Measurements from ENCODE around the gene WDR11. TPM values are rescaled to one million over a fixed set of nuclear protein-coding genes. Genes with fewer than 3 reads are reported as not detected.
"Not testable (repeated sequence)": the region's sequence is repeated elsewhere in the genome, so short reads cannot be mapped to it uniquely, and the experiment has no call there.

WDR11 gene
- total RNA-seq, 1 donor from 2014 or later = 62.2 TPM

DNA sequence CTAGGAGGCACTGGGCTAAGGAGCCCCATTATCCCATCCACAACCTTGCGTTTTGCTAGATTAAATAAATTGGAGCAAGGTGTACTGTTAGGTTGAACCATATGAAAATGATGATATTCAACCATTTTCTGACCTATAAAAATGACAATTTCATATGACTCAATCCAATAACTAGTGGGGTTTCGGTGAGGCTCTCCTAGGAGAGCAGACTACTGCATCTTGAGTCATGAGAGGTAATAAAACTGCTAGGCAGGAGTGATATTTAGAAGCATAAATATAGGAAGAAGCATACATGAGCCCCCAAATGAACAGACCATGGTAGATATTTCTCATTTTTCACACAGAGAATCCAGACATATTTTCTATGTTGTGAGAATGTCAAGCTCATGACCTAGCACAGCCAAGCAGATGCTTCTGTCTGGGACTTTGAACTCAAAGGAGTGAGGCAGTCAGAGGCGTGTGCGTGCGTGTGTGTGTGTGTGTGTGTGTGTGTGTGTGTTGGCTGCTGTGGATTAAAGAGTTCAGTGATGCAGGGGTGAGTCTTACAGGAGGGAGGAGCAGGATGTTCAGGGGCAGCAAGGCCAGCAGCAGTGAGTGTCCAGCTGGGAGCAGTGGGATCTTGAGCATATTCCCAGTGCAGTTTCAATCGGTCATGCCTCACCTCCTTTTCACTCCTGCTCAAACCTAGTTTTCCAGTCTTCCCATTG is 17.8 kb upstream of the WDR11 start:
- ATAC-seq = no peak
- intact Hi-C loops (cut with DNase I) = no loop called here

DNA sequence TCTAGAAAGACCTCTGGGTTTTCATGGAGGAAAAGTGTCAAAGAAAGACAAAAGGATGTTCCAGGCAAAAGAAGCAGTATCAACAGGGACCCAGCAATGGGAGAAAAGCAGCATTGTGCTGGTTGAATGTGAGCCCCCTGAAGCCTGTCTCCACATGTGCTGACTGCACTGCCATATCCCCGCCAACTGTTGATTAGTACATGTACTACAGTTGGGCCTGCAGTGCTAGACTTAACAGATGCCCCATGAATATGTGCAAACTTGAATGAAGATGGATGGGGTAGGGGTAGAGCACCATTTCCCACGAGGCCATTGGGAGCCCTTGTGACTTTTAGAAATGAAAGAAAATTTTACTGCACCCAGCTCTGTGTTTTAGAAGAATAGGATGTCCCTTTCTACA is 15.6 kb upstream of the WDR11 start:
- ATAC-seq (no peak), DNase-seq (ENCODE audit: low spot score) (no peak)
- intact Hi-C loops (cut with DNase I) = no loop called here

More for the DNA sequence above, 17.8 kb upstream of the WDR11 start:
- DNase-seq (ENCODE audit: low spot score) = no peak

DNA sequence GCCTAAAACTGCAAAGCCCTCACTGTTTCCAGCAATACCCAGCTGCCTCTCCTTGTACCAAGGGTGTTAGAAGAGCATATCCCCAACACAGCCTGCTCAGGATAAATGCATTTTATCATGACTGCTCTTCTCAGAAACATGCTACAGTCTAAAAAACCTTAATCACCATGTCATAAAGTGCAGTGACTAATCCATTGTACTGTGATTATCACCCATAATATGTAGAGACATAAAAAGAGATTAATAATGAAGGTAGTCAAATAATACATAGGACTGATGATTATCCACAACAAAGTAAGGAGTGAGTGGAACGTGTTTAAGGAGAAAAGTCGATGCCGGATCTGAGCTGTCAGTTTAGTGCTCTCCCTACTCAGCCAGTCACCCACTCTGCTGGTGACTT is 12.2 kb upstream of the WDR11 start:
- DNase-seq (ENCODE audit: low spot score) (no peak), ATAC-seq (no peak)
- intact Hi-C loops (cut with DNase I) = no loop called here

DNA sequence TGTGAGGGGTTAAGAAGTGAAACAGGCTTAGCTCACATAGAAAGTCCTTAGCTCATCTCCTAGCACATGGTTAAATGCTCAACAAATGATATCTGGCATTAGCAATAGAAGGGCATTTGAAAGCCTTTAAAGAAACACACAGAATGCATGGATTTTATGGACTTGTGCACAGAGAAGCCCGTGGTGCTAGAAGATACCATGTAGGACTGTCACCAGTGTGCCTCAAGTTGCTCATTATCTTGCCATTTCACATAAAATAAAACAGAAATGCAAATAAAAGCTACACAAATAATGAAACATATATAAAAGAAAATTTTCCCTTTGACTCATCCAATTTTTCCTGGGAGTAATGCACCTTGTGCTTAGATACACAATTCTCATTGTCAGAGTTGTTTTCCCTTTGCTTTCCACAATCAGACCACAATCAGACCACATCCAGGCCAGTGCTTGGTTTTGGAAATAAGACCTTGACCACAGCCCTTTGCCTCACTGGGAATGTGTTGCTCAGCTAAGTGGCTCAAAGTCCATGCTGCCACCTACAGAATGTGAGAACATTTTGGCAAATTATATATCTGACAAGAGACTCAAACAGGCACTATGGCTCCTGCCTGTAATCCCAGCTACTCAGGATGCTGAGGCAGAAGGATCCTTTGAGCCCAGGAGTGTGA is 9.5 kb upstream of the WDR11 start:
- intact Hi-C loops (cut with DNase I) = no loop called here
- ATAC-seq (no peak), DNase-seq (ENCODE audit: low spot score) (no peak)

DNA sequence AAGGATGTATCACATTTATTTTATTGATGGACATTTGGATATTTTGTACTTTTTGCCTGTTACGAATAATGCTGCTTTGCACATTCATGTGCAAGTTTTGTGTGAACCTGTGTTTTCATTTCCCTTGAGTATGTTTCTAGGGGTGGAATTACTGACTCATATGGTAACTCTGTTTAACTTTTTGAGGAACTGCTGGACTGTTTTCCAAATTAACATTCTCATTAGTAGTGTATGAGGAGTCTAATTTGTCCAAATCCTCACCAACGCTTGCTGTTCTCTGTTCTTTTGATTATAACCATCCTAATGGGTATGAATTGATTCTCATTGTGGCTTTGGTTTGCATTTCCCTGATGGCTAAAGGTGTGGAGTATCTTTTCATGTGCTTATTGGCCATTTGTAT is 3.2 kb downstream of the WDR11 start:
- no peak for DNase-seq (ENCODE audit: low spot score)
- intact Hi-C loops (cut with DNase I) = no loop called here
- ATAC-seq = no peak

DNA sequence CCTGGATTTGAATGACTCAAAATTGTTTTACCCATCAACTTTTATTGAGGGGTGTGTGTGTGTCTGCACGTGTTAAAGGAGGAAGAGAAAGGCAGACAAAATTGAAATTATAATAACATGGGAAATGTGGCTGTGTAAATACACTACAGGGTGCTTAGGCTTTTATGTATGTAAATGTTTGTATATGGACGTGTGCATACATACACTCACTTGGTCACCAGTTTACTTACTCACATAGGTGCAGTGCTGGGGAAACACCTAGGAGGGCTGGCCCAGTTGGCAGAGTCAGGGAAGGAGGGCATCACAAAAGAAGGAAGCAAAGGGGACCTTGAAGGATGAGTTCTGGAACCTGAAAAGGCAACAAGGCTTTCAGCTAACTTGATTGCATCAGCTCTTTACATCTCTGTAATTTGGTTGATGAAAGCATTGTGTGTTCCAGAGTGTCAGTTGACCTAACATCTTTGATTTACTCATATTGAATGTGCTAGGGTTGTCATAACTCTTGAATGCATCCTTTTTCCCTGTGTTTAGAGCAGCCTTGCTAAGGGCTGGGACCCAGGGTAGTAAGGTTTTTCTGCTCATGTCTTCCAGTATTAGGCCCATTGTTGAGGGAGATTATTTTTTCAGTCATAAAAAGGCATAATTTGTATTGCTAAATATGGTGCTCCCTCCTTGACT is 10.2 kb downstream of the WDR11 start:
- intact Hi-C loops (cut with DNase I) = no loop called here

DNA sequence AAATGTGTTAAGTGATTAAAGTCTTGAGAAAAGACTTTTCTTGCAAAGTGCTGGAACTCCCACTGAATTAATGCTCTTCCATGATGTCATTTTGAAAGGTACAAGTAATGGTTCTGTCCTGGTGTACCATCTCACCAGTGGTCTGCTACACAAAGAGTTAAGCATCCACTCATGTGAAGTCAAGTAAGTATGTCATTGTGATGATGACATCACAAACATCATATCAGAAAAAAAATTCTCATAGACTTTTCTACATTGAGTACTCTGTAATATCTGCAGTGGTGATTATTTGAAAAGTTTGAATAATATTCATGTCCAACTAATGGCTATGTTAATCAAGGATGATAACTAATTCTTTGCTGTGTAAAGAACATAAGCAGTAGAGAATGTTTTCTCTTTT is 22.6 kb downstream of the WDR11 start:
- intact Hi-C loops (cut with DNase I) = no loop called here
- DNase-seq (ENCODE audit: low spot score) (no peak), ATAC-seq (no peak)

More for the DNA sequence above, 10.2 kb downstream of the WDR11 start:
- DNase-seq (ENCODE audit: low spot score) = no peak
- ATAC-seq = no peak

DNA sequence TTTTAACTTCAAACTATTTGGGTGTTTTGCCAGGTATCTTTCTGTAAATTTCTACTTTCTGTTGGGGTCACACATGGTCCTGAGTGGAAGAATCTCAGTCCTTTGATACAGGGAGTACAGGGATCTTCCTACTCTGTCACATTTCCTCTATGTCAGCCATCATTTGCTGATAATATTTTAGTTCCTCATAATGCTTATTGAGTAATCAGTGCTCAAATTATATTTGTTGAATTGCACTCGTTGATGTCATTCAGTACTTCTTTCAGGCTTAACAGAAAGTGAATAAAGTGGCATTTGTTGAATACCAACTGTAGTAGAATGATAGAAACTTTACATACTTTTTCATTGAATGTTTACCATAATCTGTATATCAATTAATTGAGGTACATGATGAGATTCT is 31.9 kb downstream of the WDR11 start:
- intact Hi-C loops (cut with DNase I) = no loop called here
- no peak for DNase-seq (ENCODE audit: low spot score)
- no peak for ATAC-seq

DNA sequence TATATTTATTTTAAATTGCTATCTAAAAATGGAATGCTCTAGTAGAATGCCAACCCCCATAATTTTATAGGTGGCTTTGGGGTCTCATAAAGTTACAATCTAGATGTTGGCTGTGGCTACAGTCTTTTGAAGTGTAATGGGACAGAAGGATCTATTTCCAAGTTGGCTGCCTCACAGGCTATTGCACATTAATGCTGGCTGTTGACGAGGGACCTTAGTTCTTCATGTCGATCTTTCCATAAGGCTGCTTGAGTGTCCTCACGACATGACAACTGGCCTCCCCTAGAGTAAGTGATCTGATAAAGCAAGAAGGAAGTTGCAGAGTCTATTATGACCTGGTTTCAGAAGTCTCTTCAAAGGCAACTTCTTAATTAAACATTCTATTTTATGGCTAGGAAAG is 36.3 kb downstream of the WDR11 start:
- intact Hi-C loops (cut with DNase I) = no loop called here
- DNase-seq (ENCODE audit: low spot score) (no peak), ATAC-seq (no peak)

DNA sequence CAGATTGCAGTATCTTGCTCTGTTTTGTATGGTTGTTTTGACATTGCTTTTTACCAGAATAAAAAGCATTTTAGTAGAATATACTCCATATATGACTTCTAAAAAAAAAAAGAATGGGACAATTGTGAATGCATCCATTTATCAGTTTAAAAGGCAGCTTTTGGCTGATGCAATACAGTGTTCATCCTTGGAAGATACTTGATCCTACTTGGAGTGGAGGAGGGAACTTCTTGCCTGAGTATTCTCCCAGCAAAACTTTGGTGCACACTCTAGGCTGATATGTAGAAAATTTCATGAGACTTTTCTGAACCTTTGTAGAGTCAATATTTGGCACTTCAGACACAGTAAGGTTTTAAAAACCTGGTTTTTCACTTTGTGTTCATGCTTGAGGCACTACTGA is 40.2 kb downstream of the WDR11 start:
- DNase-seq (ENCODE audit: low spot score) = no peak
- ATAC-seq = no peak
- intact Hi-C loops (cut with DNase I) = no loop called here

DNA sequence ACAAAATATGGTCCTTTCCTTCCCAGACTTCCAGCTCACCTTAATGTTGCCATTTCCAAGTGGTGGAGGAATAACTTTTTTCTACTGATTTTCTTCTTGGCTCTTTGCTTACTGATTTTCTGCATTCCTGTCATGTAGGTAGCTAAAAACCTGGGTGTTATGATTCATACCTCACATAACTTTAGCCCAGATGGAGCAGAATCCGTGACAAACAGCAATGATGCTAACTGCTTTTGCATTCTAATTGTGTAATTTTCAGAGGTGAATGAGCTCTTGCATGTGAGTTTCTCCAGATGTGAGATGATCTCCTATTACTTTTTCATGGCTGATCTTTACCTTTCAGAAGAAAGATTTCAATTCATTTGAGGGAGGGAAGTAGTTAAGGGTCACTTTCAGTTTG is 43.4 kb downstream of the WDR11 start:
- no peak for ATAC-seq
- DNase-seq (ENCODE audit: low spot score) = no peak
- intact Hi-C loops (cut with DNase I) = loop anchor here (2.0 kb wide), 1 partner anchor 70 kb away; no protein-coding TSS in a partner anchor

DNA sequence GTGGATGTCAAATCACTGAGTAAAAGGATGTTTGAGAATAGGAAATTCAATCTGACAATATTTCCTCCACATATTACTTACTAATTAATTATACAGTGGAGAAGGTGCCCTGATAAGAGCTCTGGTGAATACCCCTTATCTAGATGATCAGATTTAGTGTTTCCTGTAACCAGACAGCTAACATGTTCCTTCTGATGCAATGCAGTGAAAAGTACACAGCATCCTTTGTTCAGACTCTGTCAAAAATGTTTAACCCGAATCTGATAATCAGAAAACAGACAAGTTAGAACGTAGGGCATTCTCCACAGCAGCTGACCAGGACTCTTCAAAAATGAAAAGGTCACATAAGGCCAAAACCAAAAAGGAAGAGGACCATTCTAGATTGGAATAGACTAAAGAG is 46.2 kb downstream of the WDR11 start:
- intact Hi-C loops (cut with DNase I) = no loop called here
- no peak for DNase-seq (ENCODE audit: low spot score)
- no peak for ATAC-seq

DNA sequence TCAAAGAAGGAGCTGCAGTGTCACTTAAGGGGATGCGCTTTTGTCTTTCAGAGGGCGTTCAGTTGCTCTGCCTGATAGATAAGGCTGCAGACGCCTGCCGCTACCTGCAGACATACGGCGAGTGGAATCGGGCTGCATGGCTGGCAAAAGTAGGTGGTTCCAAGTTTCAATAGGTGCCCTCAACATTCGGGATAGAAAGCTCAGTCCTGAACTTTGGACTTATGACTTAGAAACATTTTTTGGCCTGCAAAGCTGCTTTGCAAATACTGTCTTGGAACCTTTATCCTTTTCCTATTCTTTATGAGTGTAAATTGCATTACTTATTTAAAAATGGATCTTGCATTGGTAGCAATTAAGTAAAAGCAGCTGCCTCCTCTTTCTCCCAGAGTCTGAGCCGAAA is 54.1 kb downstream of the WDR11 start:
- ATAC-seq (no peak), DNase-seq (ENCODE audit: low spot score) (no peak)
- intact Hi-C loops (cut with DNase I) = no loop called here

DNA sequence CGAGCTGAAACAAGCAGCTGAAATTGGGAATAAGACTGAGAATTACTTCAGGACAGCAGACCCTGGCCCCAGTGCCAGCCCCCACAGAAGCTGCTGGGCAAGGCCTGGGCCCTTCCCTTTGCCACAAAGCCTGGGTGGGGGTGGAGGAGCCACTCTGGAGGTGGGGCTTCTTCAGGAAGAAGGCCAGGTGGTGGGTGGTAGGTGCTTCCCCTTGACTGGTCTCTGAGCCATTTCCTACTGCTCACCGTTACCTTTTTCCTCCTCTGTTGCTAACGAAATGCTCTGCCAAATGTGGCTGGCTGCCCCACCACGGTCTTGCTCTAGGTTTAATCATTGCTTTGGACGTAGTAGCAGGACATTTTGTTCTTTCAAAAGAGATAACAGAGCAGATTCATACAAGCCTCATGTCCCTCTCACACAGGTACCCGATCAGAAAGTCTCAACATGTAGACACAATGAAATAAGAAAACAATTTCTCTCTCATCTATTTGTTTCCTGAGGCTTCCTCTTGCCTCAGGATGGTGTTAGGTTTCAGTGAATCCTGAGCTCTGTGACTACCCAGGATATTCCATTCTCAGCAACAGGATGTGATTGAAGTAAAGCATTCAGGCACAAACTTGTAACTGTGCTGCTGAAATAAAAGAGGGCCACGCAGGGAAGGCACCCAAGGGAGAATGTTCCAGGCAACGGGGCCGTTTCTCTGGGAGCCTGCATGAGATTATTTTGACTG is 66.5 kb downstream of the WDR11 start:
- ATAC-seq (no peak), DNase-seq (ENCODE audit: low spot score) (no peak)
- intact Hi-C loops (cut with DNase I) = no loop called here

DNA sequence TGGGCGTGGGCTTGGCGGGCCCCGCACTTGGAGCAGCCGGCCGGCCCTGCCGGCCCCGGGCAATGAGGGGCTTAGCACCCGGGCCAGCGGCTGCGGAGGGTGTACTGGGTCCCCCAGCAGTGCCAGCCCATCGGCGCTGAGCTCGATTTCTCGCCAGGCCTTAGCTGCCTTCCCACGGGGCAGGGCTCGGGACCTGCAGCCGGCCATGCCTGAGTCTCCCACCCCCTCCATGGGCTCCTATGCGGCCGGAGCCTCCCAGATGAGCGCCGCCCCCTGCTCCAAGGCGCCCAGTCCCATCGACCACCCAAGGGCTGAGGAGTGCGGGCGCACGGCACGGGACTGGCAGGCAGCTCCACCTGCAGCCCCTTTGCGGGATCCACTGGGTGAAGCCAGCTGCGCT is 72.7 kb downstream of the WDR11 start:
- intact Hi-C loops (cut with DNase I); ATAC-seq; DNase-seq (ENCODE audit: low spot score): not testable (repeated sequence)

DNA sequence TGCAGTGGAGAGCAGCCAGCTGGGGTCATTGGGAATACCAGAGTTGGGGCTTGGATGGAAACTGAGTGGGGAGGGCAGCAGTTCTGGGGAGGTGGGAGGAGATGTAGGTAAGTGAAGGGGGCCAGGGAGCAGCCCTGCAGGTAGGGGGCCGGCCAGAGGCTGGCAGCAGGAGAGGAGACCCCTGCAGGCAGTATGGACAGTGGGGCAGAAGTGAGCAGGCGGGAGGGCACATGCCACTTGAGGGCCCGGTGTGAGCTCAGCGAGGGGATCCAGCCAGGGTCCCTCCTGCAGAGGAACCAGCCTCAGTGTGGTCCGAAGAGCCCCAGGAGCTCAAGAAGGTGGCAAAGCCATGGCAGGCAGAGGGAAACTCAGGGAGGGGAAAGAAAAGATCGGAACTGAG is 75.4 kb downstream of the WDR11 start:
- DNase-seq (ENCODE audit: low spot score) (no peak), ATAC-seq (no peak)
- intact Hi-C loops (cut with DNase I) = no loop called here

DNA sequence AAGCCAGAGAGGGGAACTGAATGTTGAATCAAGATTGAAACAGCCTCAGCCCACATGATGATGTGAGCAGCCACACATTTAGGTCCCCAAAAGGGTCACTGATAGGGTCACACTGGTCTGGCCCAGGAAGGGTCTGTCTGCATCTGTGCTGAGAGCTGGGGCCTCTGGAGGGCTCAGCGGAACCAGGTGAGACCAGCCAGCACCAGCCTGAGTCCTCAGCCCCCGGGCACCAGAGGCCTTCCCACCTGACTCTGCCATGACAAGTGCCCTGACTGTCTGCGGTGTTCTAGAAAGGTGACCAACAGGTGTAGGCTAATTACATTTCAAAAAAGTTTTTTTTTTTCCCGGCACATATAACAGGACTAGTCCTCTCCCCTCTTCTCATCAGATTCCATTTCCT is 76.2 kb downstream of the WDR11 start:
- no peak for ATAC-seq
- intact Hi-C loops (cut with DNase I) = no loop called here
- no peak for DNase-seq (ENCODE audit: low spot score)

DNA sequence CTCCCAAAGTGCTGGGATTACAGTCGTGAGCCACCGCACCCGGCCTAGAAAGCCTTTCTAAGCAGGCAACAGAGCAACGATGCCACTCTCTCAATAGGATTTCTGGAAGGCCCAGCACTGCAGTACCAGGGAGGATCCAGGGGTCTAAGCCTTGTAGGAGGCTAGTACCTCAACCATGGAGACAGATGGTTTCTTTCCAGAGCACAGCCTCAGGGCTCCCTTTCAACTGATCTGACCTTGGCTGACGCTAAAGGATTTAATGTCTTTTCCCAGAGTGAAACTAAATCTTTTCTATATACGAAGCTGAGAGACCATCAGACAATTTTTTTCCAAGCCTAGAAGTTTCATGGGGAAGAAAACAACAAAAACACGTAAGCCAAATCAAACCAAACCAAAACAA is 78.0 kb downstream of the WDR11 start:
- intact Hi-C loops (cut with DNase I) = no loop called here
- DNase-seq (ENCODE audit: low spot score) (no peak), ATAC-seq (no peak)

DNA sequence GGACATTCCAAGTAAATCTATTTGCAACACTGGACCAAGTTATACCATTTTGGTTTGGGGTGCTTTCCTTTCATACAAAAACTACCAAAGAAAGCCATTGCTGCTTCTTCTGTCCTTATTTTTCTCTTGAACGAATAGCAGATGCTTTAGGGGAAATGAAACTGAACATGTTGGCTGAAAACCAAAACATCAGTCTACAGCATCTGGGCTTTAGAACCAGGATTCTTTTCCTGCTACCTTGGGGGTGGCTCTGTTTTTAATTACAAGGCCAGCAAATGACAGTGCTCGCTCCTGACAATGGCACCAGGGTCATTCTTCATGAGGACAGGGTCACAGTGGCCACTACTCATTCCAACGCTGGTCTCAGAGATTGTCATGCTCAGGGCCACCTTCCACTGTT is 80.3 kb downstream of the WDR11 start:
- no peak for DNase-seq (ENCODE audit: low spot score)
- ATAC-seq = no peak
- intact Hi-C loops (cut with DNase I) = no loop called here

DNA sequence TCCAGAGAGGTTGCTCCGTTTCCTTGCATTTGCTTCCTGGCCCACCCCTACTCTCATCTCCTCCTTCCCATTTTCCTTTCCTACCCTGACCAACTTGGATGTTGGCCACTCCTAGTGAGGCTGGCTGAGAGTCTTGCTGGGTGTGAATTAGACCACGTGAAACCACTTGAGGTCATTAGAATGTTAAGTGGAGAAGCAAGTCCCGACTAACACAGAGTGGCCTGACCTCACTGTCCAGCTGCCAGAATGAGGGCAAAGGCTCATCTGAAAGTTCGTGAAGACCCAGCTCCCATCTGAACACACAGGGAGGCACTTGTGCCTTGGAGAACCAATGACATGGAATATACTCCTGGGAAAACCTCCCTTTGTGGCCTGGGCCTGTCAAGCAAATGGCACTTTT is 80.8 kb downstream of the WDR11 start:
- ATAC-seq = no peak
- DNase-seq (ENCODE audit: low spot score) = no peak
- intact Hi-C loops (cut with DNase I) = no loop called here

All from sciatic nerve (tissue), 2 donors.